ENCODE results near the gene LY6G6F.

The LY6G6F gene

DNA sequence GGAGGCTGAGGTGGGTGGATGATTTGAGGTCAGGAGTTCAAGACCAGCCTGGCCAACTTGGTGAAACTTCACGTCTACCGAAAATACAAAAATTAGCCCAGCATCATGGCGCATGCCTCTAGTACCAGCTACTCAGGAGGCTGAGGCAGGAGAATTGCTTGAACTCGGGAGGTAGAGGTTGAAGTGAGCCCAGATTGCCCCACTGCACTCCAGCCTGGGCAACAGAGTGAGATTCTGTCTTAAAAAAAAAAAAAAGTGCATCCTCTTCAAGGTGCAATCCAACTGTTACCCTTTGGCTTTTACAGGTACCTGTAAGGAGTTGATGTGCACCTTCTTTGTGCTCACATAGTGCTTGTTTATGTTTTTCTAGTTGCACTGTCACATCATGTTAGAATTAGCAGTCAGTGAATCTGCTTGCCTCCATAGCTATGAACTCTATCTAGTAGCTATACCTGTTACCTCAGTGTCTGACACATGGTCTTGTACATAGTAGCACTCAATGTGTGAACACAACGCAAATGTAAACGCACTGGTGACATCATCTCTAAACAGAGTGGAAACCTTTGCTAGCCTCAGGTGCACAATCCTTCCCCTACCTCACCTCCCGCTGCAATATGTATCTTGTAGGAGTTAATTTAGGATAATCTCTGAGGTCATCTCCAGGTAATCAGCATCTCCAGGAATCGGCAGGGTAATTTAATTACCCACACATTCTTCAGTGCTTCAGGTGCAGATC, 42.8 kb downstream of the LY6G6F start:
- TF ChIP-seq, protein P1, sequence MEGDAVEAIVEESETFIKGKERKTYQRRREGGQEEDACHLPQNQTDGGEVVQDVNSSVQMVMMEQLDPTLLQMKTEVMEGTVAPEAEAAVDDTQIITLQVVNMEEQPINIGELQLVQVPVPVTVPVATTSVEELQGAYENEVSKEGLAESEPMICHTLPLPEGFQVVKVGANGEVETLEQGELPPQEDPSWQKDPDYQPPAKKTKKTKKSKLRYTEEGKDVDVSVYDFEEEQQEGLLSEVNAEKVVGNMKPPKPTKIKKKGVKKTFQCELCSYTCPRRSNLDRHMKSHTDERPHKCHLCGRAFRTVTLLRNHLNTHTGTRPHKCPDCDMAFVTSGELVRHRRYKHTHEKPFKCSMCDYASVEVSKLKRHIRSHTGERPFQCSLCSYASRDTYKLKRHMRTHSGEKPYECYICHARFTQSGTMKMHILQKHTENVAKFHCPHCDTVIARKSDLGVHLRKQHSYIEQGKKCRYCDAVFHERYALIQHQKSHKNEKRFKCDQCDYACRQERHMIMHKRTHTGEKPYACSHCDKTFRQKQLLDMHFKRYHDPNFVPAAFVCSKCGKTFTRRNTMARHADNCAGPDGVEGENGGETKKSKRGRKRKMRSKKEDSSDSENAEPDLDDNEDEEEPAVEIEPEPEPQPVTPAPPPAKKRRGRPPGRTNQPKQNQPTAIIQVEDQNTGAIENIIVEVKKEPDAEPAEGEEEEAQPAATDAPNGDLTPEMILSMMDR (IDR thresholded peaks at IDR 0.05): no peak

DNA sequence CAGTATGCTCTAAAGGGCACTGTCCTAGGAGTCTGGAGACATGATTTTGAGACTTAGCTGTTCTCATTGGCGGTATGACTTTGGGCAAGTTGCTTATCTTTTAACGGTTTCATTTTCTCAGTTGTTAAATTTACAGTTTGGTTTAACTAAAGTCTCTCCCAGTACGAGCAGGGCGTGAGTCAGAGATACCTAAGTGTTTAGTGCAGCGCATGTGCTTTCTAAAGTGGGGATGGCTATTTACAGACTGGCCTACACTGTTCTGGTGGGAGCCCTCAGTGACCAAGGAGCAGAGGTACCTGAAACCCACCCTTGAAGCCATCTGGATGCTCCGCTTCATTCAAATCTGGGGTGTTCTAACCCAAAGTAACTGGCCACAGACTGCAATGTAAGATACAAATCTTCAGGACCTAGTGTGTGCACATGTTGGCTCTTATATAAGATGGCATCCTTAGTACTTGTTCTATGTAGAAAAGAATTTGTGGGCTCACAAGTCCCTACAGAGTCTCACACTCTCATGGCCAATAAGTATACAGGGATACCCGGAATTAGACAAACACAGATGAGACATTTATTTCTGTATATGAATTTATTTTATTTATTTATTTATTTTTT, 43.9 kb downstream of the LY6G6F start:
- TF ChIP-seq, protein P1 (IDR thresholded peaks at IDR 0.05): no peak

DNA sequence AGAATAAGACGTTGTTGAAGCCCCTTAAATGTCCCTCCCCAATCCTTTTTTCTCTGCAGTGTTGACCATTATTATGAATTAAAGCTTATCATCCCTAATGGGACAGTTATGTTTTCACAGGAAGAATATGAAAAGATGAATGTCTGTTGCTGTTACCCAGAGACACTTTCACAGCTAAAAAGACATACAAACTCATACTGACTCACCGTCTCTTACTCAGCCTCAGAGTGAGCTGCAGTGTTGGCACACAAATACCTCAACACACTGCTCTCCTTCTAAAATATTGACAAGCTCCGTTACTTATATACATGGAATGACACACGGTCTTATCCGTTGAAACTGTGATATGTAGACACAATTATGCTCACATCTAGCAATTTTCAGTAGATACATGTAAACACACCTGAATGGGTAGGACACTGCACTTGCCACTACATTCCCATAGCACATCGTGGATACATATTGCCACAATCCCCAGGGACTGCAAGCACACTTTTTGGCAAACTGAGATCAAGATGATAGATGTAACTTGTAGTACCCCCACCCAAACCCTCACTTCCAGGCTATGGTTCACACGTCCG, 46.2 kb downstream of the LY6G6F start:
- TF ChIP-seq, protein P1 (IDR thresholded peaks at IDR 0.05): no peak

DNA sequence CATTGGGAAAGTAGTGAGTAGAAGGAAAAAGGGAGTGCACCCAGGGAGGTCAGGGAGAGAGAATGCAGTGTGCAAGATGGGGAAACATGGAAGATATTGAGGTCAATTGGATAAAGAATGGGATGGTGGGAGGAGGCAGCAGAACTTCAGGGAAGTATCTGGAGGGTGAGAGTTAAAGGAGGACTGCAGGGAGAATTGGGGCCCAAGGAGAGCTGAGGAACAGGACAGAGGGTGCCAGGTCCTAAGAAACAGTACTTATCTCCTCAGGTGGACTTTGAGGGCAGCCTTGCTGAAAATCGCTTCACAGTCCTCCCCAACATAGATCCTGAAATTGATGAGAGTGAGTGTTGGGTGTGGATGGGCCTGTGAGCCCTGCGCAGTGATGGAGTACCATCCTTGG, 51.6 kb downstream of the LY6G6F start:
- TF ChIP-seq, protein P1 (IDR thresholded peaks at IDR 0.05): no peak

Data from LNCAP (cell line).